HCT116 (cell line): ENCODE measurements around the gene ZBTB49. TPM values are rescaled to one million over a fixed set of nuclear protein-coding genes. Genes with fewer than 3 reads are reported as not detected.
A peak's percentile ranks its signal among the peaks of the same experiment; 100 is the strongest.

Source experiments
- CBX3 ChIP-seq: IDR thresholded peaks from 2 replicates; pipeline ENCODE4 v1.6.1; 2012; ENCODE audit warnings: low read depth
- EGR1 ChIP-seq: IDR thresholded peaks from 2 replicates; pipeline ENCODE4 v1.6.1; 2012; ENCODE audit warnings: low read depth
- ELF1 ChIP-seq: IDR thresholded peaks from 2 replicates; pipeline ENCODE4 v1.6.1; 2012; ENCODE audit warnings: low read depth, borderline replicate concordance
- EZH2phosphoT487 ChIP-seq: fragments of 200-600 bp; IDR thresholded peaks from 2 replicates; pipeline ENCODE4 v1.6.1; 2018; ENCODE audit warnings: antibody characterized with exemption, borderline replicate concordance
- FOSL1 ChIP-seq: IDR thresholded peaks from 2 replicates; pipeline ENCODE4 v1.6.1; 2012; ENCODE audit warnings: low read depth
- POLR2A ChIP-seq: IDR thresholded peaks from 2 replicates; pipeline ENCODE4 v1.7.0; 2011; ENCODE audit warnings: borderline replicate concordance; ENCODE audit not compliant: insufficient read depth, insufficient read length; ENCODE audit errors: extremely low read depth
- RAD21 ChIP-seq: IDR thresholded peaks from 2 replicates; pipeline ENCODE4 v1.6.1; 2012; ENCODE audit warnings: low read depth, mild to moderate bottlenecking
- SRF ChIP-seq: IDR thresholded peaks from 2 replicates; pipeline ENCODE4 v1.6.1; 2012; ENCODE audit warnings: low read depth
- YY1 ChIP-seq: IDR thresholded peaks from 2 replicates; pipeline ENCODE4 v1.6.1; 2011; ENCODE audit warnings: low read length, low read depth, moderate library complexity, mild to moderate bottlenecking; ENCODE audit not compliant: insufficient replicate concordance; ENCODE audit errors: extremely low read depth
- ZNF274 ChIP-seq: fragments of 200-500 bp; sonication (Bioruptor generic); IDR thresholded peaks from 2 replicates; pipeline ENCODE4 v1.6.1; 2014; ENCODE audit warnings: mild to moderate bottlenecking, low read depth, low read length, inconsistent platforms
- total RNA-seq: library from RNA; stranded (reverse); gene quantifications from one replicate; pipeline ENCODE4 v1.2.1, GENCODE V29; 2021; ENCODE audit not compliant: unreplicated experiment
- TF ChIP-seq, protein P1 (sequence below): IDR thresholded peaks from 2 replicates; pipeline ENCODE4 v1.6.1; 2012
- TF ChIP-seq, protein P2 (sequence below): IDR thresholded peaks from 2 replicates; pipeline ENCODE4 v1.6.1; 2012; ENCODE audit warnings: low read depth
- TF ChIP-seq, protein P3 (sequence below): IDR thresholded peaks from 2 replicates; pipeline ENCODE4 v1.6.1; 2012

The ZBTB49 gene
- total RNA-seq, 1 experiment from 2014 or later: 3.9 TPM

DNA sequence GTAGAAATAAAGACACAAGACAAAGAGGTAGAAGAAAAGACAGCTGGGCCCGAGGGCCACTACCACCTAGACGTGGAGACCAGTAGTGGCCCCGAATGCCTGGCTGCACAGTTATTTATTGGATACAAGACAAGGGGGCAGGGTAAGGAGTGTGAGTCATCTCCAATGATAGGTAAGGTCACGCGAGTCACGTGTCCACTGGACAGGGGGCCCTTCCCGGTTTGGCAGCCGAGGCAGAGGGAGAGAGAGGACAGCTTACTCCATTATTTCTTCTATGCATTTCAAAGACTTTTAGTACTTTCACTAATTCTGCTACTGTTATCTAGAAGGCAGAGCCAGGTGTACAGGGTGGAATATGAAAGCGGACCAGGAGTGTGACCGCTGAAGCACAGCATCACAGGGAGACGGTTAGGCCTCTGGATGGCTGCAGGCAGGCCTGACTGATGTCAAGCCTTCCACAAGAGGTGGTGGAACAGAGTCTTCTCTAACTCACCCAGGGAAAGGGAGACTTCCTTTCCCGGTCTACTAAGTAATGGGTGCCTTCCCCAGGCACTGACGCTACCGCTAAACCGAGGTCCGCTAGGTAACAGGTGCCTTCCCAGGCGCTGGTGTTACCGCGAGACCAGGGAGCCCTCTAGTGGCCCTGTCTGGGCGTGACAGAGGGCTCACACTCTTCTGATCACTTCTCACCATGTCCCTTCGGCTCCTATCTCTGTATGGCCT lies 44.9 kb downstream of the ZBTB49 start (continued):
- TF ChIP-seq, protein P1, sequence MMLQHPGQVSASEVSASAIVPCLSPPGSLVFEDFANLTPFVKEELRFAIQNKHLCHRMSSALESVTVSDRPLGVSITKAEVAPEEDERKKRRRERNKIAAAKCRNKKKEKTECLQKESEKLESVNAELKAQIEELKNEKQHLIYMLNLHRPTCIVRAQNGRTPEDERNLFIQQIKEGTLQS: no peak
- TF ChIP-seq ELF1: no peak
- TF ChIP-seq EGR1: no peak
- no peak for TF ChIP-seq EZH2phosphoT487
- 0 out of 2 replicates have a peak, but pooled peaks have one; percentile 13 for TF ChIP-seq FOSL1
- no peak for TF ChIP-seq POLR2A
- TF ChIP-seq, protein P2, sequence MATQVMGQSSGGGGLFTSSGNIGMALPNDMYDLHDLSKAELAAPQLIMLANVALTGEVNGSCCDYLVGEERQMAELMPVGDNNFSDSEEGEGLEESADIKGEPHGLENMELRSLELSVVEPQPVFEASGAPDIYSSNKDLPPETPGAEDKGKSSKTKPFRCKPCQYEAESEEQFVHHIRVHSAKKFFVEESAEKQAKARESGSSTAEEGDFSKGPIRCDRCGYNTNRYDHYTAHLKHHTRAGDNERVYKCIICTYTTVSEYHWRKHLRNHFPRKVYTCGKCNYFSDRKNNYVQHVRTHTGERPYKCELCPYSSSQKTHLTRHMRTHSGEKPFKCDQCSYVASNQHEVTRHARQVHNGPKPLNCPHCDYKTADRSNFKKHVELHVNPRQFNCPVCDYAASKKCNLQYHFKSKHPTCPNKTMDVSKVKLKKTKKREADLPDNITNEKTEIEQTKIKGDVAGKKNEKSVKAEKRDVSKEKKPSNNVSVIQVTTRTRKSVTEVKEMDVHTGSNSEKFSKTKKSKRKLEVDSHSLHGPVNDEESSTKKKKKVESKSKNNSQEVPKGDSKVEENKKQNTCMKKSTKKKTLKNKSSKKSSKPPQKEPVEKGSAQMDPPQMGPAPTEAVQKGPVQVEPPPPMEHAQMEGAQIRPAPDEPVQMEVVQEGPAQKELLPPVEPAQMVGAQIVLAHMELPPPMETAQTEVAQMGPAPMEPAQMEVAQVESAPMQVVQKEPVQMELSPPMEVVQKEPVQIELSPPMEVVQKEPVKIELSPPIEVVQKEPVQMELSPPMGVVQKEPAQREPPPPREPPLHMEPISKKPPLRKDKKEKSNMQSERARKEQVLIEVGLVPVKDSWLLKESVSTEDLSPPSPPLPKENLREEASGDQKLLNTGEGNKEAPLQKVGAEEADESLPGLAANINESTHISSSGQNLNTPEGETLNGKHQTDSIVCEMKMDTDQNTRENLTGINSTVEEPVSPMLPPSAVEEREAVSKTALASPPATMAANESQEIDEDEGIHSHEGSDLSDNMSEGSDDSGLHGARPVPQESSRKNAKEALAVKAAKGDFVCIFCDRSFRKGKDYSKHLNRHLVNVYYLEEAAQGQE: no peak
- TF ChIP-seq RAD21: peak; percentile 84
- TF ChIP-seq, protein P3, sequence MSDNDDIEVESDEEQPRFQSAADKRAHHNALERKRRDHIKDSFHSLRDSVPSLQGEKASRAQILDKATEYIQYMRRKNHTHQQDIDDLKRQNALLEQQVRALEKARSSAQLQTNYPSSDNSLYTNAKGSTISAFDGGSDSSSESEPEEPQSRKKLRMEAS: no peak
- no peak for TF ChIP-seq SRF
- TF ChIP-seq ZNF274: no peak
- no peak for TF ChIP-seq YY1
- TF ChIP-seq CBX3: no peak
